Fibroblast of villous mesenchyme (primary cell): ENCODE measurements around the gene TBC1D22A. TPM values are rescaled to one million over a fixed set of nuclear protein-coding genes. Genes with fewer than 3 reads are reported as not detected.

ENCODE experiments used
- DNase-seq: peaks from one replicate; pipeline ENCODE4 v3.0.0-alpha.2; 2010; ENCODE audit warnings: low read depth
- H3K4me3 ChIP-seq: 2 replicates; pipeline ENCODE4 v1.5.1; 2011; ENCODE audit warnings: low read depth, mild to moderate bottlenecking, low read length
- CTCF ChIP-seq: IDR thresholded peaks from 2 replicates; pipeline ENCODE4 v1.5.1; 2012; ENCODE audit warnings: low read depth, mild to moderate bottlenecking, low read length; ENCODE audit not compliant: insufficient read depth
- total RNA-seq: library from RNA; depleted of rRNA; stranded (reverse); fragments of >200 nt; gene quantifications from 2 replicates; pipeline ENCODE4 v1.2.3, GENCODE V29; 2012

The TBC1D22A gene
- total RNA-seq, 1 donor = 12.5 TPM

GRCh38 chr22:47126344-47126811 is 363.9 kb downstream of the TBC1D22A start:
- no peak for DNase-seq
- TF ChIP-seq CTCF = no peak
- no peak overlapping the region for H3K4me3 ChIP-seq

- no peak for DNase-seq
- no peak overlapping the region for H3K4me3 ChIP-seq
- TF ChIP-seq CTCF = no peak
Observed at GRCh38 chr22:47127441-47127871, 365.0 kb downstream of the TBC1D22A start.

GRCh38 chr22:47128216-47128615 is 365.8 kb downstream of the TBC1D22A start:
- no peak for DNase-seq

GRCh38 chr22:47128622-47129215 is 366.3 kb downstream of the TBC1D22A start:
- no peak for DNase-seq
- no peak for TF ChIP-seq CTCF
- H3K4me3 ChIP-seq = no peak overlapping the region

More at GRCh38 chr22:47128216-47128615, 365.8 kb downstream of the TBC1D22A start:
- TF ChIP-seq CTCF = no peak
- H3K4me3 ChIP-seq = no peak overlapping the region

- TF ChIP-seq CTCF = no peak
- DNase-seq = no peak
- H3K4me3 ChIP-seq = no peak overlapping the region
Observed at GRCh38 chr22:47129902-47130635, 367.6 kb downstream of the TBC1D22A start.

- no peak for TF ChIP-seq CTCF
- H3K4me3 ChIP-seq = no peak overlapping the region
- DNase-seq = no peak
Observed at GRCh38 chr22:47130883-47131631, 368.6 kb downstream of the TBC1D22A start.
